ENCODE results near the gene REXO1. TPM values are rescaled to one million over a fixed set of nuclear protein-coding genes. Genes with fewer than 3 reads are reported as not detected.
"Not testable (repeated sequence)": the region's sequence is repeated elsewhere in the genome, so short reads cannot be mapped to it uniquely, and the experiment has no call there.

Gene REXO1
- total RNA-seq, 1 experiment from 2014 or later: 52.2 TPM

DNA sequence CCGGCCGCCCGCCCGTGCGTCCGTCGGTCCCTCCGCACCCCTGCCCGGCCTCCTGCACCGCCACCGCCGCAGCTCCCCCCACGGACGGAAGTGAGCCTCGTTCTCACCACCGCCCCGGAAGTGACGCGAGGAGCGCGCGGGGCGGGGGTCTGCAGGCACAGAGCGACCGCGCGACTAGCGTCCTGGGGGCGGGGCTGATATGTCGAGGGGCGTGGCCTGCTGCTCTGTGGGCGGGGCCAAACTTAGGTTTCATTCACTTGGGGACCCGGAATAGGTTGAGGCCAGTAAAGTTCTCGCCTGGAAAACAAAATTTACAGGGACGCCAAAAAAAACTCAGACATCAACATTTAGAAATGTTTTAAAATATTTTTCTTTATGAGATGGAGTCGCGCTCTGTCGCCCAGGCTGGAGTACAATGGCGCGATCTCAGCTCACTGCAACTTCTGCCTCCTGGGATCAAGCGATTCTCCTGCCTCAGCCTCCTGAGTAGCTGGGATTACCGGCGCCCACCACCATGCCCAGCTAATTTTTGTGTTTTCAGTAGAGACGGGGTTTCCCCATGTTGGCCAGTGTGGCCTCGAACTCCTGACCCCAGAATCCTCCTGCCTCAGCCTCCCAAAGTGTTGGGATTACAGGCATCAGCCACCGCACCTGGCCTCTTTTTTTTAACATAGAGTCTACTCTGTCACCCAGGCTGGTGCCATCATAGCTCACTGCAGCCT lies 37.3 kb upstream of the REXO1 start, which contains the start of gene ABHD17A:
Gene ABHD17A, minus strand, starts transcription at position 99 of the 722 bp plus-strand sequence. CDS start 3,930 bp downstream, outside the sequence.
- Histone ChIP-seq H3K9ac (ENCODE audit: low read length) (peak within 1 kb of the TSS; percentile 94), H3K4me3 (replicated peaks in 1 of 2; ENCODE audit: low read depth in 1 of 2, low read length in 2 of 2) (peak within 1 kb of the TSS; percentile 94 to 97), H3K4me2 (ENCODE audit: low read length) (peak within 1 kb of the TSS; percentile 94), H3K27ac (ENCODE audit: low read depth, low read length) (peak within 1 kb of the TSS; percentile 49), H3K4me1 (ENCODE audit: control insufficient read depth in 1 of 2, insufficient read depth in 2 of 2, low read length in 2 of 2) (peaks cover 10 to 30% of the 10 kb centered on the region in 2 experiments; a peak in 3 of 4 replicates), H3K79me2 (ENCODE audit: insufficient read depth, low read length) (peaks cover 40% of the 10 kb centered on the region)
- CTCF ChIA-PET: interaction anchor here (0.6 to 1.1 kb wide), 2 partner anchors 21 to 98 kb away, joined by 4 to 5 read pairs; no protein-coding TSS in a partner anchor
- RAD21 ChIA-PET (ENCODE audit: low non-redundant PET in 1 of 2, low total read pairs in 2 of 2, uncharacterized antibody in 2 of 2, unreplicated experiment in 2 of 2); H3K9me2 ChIP-seq (ENCODE audit: insufficient read depth); H3K9me3 ChIP-seq (ENCODE audit: control insufficient read depth in 1 of 2, insufficient read depth in 1 of 2, low read depth in 1 of 2, low read length in 2 of 2); intact Hi-C loops (cut with micrococcal nuclease); H3K27me3 ChIP-seq (ENCODE audit: insufficient read depth, low read length); H2AFZ ChIP-seq (ENCODE audit: low read depth, low read length, poor library complexity, severe bottlenecking); H4K20me1 ChIP-seq (ENCODE audit: insufficient read depth); H3K36me3 ChIP-seq (ENCODE audit: control insufficient read depth in 1 of 2, insufficient read depth in 2 of 2, low read length in 2 of 2); BruUV-seq (replicated peaks); POLR2A ChIA-PET: not testable (repeated sequence)
- peak; percentile 92 for ATAC-seq
- DNase-seq (ENCODE audit: low read depth, low spot score): peak; percentile 73
- TF ChIP-seq POLR2AphosphoS5 (IDR thresholded peaks at IDR 0.05; ENCODE audit: low read depth, low read length) (peak; percentile 70), SP1 (IDR thresholded peaks at IDR 0.05; ENCODE audit: low read depth) (peak; percentile 61), ZFX (IDR thresholded peaks at IDR 0.05) (peak; percentile 20; the same call in 1 of the 2 replicates)
- TF ChIP-seq, protein P1, sequence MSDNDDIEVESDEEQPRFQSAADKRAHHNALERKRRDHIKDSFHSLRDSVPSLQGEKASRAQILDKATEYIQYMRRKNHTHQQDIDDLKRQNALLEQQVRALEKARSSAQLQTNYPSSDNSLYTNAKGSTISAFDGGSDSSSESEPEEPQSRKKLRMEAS (IDR thresholded peaks at IDR 0.05): peak; percentile 31; the same call in 1 of the 2 replicates

DNA sequence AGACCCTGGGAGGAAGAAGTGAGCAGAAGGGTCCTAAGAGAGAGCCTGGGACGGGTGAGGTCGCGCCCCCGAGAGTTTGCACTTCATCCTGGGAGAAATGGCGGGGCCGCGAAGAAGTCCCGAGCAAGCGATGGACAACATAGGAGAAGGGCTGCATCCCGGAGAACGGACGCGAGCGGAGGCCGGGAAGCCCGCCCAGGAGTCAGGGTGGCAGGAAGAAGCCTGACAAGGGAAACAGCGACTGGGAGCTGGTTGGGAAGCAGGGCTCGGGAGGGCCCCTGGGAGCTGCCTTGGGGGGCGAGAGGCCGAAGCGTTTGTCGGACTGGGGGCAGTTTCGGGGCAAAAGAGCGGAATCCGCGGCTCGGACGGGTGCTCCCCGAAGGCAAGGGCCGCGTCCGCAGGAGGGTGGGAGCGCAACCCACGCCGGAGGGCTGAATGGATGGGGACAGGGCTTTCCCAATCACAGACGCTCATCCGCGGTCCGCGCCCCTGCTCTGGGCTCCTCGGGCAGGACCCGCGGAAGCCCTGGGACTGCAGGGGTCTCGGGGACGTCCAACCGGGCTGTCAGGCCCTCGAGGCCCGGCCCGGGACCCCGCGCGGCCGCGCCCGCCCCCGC lies 36.5 kb upstream of the REXO1 start:
- Histone ChIP-seq H3K36me3 (ENCODE audit: control insufficient read depth in 1 of 2, insufficient read depth in 2 of 2, low read length in 2 of 2) (no peaks in the 10 kb centered on the region), H3K4me3 (replicated peaks in 1 of 2; ENCODE audit: low read depth in 1 of 2, low read length in 2 of 2) (peak overlapping the region; percentile 94 to 97), H2AFZ (ENCODE audit: low read depth, low read length, poor library complexity, severe bottlenecking) (no peak overlapping the region), H3K9ac (ENCODE audit: low read length) (peak overlapping the region; percentile 94), H3K4me1 (ENCODE audit: control insufficient read depth in 1 of 2, insufficient read depth in 2 of 2, low read length in 2 of 2) (peaks cover 10 to 30% of the 10 kb centered on the region in 2 experiments; a peak in 3 of 4 replicates), H3K9me2 (ENCODE audit: insufficient read depth) (no peaks in the 10 kb centered on the region), H3K27me3 (ENCODE audit: insufficient read depth, low read length) (no peaks in the 10 kb centered on the region), H3K79me2 (ENCODE audit: insufficient read depth, low read length) (peaks cover 44% of the 10 kb centered on the region), H4K20me1 (ENCODE audit: insufficient read depth) (no peaks in the 10 kb centered on the region), H3K4me2 (ENCODE audit: low read length) (peak overlapping the region; percentile 94), H3K27ac (ENCODE audit: low read depth, low read length) (peak overlapping the region; percentile 49), H3K9me3 (ENCODE audit: control insufficient read depth in 1 of 2, insufficient read depth in 1 of 2, low read depth in 1 of 2, low read length in 2 of 2) (no peaks in the 10 kb centered on the region)
- intact Hi-C loops (cut with micrococcal nuclease): no loop called here
- CTCF ChIA-PET: interaction anchor here (1.1 kb wide), 1 partner anchor 20 kb away, joined by 5 read pairs; no protein-coding TSS in a partner anchor
- RAD21 ChIA-PET (ENCODE audit: low non-redundant PET in 1 of 2, low total read pairs in 2 of 2, uncharacterized antibody in 2 of 2, unreplicated experiment in 2 of 2): no interaction called here
- DNase-seq (ENCODE audit: low read depth, low spot score) (no peak), ATAC-seq (peak; percentile 37)
- POLR2A ChIA-PET: no interaction called here
- no TSS peak for BruUV-seq (replicated peaks)
- TF ChIP-seq ZFX (IDR thresholded peaks at IDR 0.05): peak; percentile 78; the same call in 1 of the 2 replicates
- TF ChIP-seq EZH2phosphoT487 (IDR thresholded peaks at IDR 0.05; ENCODE audit: borderline replicate concordance): no peak
